ENCODE measurements around the gene EHBP1L1. TPM values are rescaled to one million over a fixed set of nuclear protein-coding genes. Genes with fewer than 3 reads are reported as not detected.
A peak's percentile ranks its signal among the peaks of the same experiment; 100 is the strongest.

The EHBP1L1 gene
- total and polyA plus RNA-seq, 2 of the 13 experiments (the other 11 are each of a cell fraction or from before 2014, with no cell fraction given) = 8.3 to 10.6 TPM

DNA sequence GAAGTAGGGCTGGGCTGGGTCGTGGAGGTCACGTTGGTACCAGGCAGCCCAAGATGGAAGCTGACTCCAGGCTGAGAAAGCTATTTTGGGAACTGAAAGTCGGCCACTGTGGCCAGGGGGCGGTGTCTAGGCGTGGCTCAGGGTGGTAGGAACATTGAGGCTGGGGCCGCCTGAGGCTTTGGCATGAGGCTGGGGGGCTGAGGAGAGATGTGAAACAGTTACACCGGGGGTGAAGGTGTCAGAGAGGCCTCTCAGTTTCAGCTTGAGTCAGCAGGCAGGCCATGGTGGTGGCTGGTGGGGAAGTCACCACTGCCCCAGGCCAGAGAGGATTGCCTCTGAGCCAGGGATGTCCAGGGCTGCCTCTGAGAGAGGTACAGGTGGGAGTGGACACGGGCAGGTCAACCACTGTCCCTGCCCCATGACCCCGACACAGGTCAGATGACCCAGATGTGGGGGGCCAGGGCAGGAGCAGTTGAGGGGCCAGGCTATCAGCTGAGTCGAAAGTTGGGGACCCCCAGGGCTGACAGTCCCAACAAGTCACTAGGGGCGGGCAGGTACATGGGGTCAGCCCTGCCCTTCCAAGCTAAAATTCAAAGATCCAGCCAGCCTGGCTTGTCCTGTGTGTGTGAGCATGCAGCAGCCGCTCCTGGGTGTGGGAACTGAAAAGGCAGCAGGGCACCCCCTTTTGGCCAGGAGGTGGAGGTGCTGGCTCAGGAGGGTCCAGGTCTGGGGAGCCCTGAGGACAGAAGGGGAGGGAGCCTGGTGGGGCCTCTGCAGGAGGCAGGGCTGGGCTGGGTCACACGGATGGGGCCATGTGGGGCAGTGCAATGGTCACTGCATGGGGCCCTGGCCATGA lies 12.6 kb downstream of the EHBP1L1 start (continued):
- TF ChIP-seq, protein P1, sequence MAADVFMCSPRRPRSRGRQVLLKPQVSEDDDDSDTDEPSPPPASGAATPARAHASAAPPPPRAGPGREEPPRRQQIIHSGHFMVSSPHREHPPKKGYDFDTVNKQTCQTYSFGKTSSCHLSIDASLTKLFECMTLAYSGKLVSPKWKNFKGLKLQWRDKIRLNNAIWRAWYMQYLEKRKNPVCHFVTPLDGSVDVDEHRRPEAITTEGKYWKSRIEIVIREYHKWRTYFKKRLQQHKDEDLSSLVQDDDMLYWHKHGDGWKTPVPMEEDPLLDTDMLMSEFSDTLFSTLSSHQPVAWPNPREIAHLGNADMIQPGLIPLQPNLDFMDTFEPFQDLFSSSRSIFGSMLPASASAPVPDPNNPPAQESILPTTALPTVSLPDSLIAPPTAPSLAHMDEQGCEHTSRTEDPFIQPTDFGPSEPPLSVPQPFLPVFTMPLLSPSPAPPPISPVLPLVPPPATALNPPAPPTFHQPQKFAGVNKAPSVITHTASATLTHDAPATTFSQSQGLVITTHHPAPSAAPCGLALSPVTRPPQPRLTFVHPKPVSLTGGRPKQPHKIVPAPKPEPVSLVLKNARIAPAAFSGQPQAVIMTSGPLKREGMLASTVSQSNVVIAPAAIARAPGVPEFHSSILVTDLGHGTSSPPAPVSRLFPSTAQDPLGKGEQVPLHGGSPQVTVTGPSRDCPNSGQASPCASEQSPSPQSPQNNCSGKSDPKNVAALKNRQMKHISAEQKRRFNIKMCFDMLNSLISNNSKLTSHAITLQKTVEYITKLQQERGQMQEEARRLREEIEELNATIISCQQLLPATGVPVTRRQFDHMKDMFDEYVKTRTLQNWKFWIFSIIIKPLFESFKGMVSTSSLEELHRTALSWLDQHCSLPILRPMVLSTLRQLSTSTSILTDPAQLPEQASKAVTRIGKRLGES (CRISPR knock-in tag; IDR thresholded peaks at IDR 0.05; ENCODE audit: borderline replicate concordance) = no peak
- TF ChIP-seq ZNF841 (CRISPR knock-in tag; IDR thresholded peaks at IDR 0.05; ENCODE audit: borderline replicate concordance) (no peak), ZNF598 (CRISPR knock-in tag; IDR thresholded peaks at IDR 0.05; ENCODE audit: borderline replicate concordance) (0 out of 2 replicates have a peak, but pooled peaks have one; percentile 32), AGO1 (IDR thresholded peaks at IDR 0.05; ENCODE audit: low read depth, low read length, poor library complexity, severe bottlenecking) (peak; percentile 28), ZNF546 (CRISPR knock-in tag; conservative IDR thresholded peaks at IDR 0.05) (no peak), ELF4 (CRISPR knock-in tag; IDR thresholded peaks at IDR 0.05; ENCODE audit: borderline replicate concordance) (no peak), KDM3A (CRISPR knock-in tag; IDR thresholded peaks at IDR 0.05; ENCODE audit: low read depth) (peak; percentile 57; the same call in 1 of the 2 replicates), MZF1 (CRISPR knock-in tag; IDR thresholded peaks at IDR 0.05; ENCODE audit: borderline replicate concordance) (no peak), RAD21 (CRISPR knock-in tag; IDR thresholded peaks at IDR 0.05) (peak; percentile 84), SIX1 (CRISPR knock-in tag; IDR thresholded peaks at IDR 0.05; ENCODE audit: borderline replicate concordance) (no peak), ZFP37 (CRISPR knock-in tag; IDR thresholded peaks at IDR 0.05; ENCODE audit: borderline replicate concordance) (no peak), NKX3-1 (CRISPR knock-in tag; IDR thresholded peaks at IDR 0.05) (no peak), ZNF17 (CRISPR knock-in tag; IDR thresholded peaks at IDR 0.05) (no peak), SMC3 (IDR thresholded peaks at IDR 0.05; ENCODE audit: low read length) (peak; percentile 40; the same call in 1 of the 2 replicates), ZNF589 (CRISPR knock-in tag; conservative IDR thresholded peaks at IDR 0.05) (no peak), ZNF383 (CRISPR knock-in tag; IDR thresholded peaks at IDR 0.05; ENCODE audit: borderline replicate concordance) (no peak), ZFX (CRISPR knock-in tag; IDR thresholded peaks at IDR 0.05; ENCODE audit: low read depth) (peak; percentile 24; the same call in 1 of the 2 replicates)
- TF ChIP-seq, protein P2, sequence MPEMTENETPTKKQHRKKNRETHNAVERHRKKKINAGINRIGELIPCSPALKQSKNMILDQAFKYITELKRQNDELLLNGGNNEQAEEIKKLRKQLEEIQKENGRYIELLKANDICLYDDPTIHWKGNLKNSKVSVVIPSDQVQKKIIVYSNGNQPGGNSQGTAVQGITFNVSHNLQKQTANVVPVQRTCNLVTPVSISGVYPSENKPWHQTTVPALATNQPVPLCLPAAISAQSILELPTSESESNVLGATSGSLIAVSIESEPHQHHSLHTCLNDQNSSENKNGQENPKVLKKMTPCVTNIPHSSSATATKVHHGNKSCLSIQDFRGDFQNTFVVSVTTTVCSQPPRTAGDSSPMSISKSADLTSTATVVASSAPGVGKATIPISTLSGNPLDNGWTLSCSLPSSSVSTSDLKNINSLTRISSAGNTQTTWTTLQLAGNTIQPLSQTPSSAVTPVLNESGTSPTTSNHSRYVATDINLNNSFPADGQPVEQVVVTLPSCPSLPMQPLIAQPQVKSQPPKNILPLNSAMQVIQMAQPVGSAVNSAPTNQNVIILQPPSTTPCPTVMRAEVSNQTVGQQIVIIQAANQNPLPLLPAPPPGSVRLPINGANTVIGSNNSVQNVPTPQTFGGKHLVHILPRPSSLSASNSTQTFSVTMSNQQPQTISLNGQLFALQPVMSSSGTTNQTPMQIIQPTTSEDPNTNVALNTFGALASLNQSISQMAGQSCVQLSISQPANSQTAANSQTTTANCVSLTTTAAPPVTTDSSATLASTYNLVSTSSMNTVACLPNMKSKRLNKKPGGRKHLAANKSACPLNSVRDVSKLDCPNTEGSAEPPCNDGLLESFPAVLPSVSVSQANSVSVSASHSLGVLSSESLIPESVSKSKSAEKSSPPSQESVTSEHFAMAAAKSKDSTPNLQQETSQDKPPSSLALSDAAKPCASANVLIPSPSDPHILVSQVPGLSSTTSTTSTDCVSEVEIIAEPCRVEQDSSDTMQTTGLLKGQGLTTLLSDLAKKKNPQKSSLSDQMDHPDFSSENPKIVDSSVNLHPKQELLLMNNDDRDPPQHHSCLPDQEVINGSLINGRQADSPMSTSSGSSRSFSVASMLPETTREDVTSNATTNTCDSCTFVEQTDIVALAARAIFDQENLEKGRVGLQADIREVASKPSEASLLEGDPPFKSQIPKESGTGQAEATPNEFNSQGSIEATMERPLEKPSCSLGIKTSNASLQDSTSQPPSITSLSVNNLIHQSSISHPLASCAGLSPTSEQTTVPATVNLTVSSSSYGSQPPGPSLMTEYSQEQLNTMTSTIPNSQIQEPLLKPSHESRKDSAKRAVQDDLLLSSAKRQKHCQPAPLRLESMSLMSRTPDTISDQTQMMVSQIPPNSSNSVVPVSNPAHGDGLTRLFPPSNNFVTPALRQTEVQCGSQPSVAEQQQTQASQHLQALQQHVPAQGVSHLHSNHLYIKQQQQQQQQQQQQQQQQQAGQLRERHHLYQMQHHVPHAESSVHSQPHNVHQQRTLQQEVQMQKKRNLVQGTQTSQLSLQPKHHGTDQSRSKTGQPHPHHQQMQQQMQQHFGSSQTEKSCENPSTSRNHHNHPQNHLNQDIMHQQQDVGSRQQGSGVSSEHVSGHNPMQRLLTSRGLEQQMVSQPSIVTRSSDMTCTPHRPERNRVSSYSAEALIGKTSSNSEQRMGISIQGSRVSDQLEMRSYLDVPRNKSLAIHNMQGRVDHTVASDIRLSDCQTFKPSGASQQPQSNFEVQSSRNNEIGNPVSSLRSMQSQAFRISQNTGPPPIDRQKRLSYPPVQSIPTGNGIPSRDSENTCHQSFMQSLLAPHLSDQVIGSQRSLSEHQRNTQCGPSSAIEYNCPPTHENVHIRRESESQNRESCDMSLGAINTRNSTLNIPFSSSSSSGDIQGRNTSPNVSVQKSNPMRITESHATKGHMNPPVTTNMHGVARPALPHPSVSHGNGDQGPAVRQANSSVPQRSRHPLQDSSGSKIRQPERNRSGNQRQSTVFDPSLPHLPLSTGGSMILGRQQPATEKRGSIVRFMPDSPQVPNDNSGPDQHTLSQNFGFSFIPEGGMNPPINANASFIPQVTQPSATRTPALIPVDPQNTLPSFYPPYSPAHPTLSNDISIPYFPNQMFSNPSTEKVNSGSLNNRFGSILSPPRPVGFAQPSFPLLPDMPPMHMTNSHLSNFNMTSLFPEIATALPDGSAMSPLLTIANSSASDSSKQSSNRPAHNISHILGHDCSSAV (CRISPR knock-in tag; IDR thresholded peaks at IDR 0.05; ENCODE audit: borderline replicate concordance) = no peak

Measured in HepG2 (cell line).